Activated CD8-positive, alpha-beta memory T cell treated with anti-CD3 and anti-CD28 coated beads for 24 hours (primary cell): ENCODE results near the gene SCG2.

Source experiments
- DNase-seq: peaks from one replicate; pipeline ENCODE4 v3.0.0-alpha.2; 2020

SCG2 gene

GRCh38 chr2:223601932-223602666 is at the start of gene SCG2:
SCG2 (minus strand) TSS chr2:223602361; CDS start chr2:223599282, 3,079 bp downstream.
- no peak for DNase-seq

DNA sequence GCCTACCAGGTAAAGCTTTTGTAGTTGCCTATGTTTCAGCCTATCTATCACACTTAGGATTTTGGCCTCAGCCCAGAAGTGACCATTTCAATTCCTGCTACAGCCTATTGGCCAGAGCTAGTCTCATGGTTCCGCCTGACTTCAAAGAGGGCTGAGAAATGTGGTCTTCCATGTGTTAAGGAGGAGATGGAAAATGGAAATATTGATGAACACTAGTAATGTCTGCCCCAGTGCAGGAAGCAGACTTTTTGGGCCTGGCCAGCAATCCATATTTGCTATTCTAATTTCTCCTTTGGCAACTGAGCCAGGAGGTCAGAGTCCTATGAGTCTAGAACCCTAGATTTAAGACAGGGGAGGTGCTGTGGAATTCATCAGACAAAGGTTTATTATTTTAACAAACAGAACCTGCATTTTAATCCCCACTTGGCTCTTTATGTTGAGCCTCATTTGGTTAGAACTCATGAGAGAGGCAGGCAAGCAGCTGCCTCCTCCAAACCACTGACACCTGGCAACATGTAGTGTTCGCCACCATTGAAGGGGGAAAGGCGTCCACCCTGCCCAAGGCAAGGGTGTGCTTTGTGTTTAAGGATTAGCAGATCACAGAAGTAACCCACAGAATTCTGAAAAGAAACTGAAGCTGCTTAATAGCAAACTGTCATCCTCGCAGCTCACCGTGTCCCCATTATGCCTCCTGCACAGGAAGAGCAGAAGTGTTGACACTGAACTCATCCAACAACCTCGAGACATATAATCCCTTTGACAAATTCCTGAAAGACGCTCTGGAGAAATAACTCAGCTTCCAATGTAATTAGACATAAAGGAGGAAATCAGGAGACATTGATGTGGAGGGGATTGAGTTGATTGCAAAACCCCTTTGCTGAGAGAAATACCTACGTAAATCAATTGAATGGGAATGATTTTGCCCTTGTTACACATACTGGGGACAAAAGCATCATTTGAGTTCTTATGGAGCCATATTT is 47.7 kb upstream of the SCG2 start:
- no peak for DNase-seq

- DNase-seq, result no peak
Measured at GRCh38 chr2:223648755-223649154, 46.6 kb upstream of the SCG2 start.

DNA sequence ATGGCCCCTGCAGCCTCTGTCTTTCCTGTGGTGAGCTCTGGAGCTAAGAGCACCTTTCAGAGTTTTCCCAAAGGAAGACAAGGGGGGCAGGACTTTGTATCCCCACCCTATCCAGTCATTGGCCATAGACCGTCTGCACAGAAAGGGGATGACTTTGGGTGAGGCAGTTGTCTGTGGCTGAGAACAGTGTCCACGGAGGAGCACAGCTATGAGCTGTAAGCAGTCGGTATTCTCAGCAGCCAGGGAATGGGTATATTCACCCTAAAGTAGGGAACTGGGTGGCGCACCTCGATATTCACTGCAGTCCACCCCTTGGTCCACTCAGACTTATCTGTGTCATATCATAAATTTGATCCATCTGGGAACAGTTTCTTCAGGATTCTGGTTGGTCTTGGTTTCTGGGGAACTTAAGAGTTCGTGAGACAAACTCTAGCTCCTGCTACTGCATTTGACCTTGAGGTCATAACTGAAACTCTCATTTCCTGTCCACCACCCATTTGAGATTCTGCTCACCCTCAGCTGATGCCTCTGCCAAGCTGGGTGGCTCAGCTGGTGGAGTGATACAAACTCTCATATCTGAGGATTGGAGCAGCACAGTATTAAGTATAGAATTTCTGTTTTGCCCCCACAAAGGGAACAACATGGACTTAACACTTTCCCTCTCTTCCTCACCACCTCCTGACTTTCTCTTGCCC is 45.2 kb upstream of the SCG2 start:
- DNase-seq, result no peak

DNA sequence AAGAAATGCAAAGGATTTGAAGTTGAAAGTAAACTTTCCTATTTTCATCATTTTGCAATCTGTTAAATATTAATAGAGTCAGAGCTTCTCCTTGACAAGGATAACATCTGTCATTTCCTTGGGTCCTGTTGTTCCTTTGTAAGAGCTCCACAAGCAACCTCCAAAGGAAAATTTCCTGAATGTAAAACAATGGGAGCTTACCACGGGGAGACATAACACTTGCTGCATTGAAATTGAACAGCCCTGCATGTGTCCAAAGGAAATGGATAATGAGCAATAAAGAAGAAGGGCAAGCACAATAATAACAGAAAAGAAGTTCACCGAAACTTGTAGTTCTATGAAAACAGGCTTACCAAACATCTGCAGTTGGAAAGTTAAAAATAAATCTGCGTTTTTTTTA is 42.0 kb upstream of the SCG2 start:
- DNase-seq, result no peak

DNA sequence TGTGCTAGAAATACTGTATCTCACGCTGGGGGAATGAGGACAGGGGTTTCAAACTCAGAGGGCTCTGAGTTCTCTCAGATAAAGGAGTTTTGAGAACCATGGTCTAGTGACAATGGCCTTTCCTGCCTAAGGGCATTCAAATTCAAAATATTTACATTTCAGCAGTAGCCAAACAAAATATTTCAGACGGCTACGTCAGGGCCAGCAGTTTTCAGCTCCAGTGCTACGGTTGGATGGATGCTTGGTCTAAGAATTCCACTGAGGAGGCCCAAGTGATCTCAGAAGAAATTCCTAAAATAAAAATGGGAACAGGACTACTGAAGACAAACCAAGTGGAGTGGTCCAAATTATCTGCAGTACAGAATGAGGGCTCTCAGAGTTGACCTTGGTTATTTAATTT is 41.1 kb upstream of the SCG2 start:
- DNase-seq, result no peak

DNA sequence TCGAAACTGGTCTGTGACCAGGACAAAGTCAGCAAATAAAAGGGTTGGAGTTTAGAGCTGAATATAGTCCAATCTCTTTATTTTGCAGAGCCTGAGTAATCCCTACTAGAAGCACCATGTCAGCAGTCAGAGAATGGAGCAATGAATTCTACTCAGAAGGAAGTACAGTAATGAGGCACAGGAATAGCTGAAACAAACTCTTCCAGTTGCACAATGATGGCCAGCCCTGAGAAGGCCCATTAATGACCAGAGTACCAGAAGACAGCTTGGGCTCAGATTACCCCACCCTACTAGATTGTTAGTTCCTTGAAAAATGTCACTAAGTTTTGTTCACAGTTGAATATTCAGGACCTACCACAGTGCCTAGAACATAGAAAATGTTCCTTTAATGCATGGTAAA is 40.3 kb upstream of the SCG2 start:
- DNase-seq, result no peak

GRCh38 chr2:223641082-223641481 is 38.9 kb upstream of the SCG2 start:
- no peak for DNase-seq

DNA sequence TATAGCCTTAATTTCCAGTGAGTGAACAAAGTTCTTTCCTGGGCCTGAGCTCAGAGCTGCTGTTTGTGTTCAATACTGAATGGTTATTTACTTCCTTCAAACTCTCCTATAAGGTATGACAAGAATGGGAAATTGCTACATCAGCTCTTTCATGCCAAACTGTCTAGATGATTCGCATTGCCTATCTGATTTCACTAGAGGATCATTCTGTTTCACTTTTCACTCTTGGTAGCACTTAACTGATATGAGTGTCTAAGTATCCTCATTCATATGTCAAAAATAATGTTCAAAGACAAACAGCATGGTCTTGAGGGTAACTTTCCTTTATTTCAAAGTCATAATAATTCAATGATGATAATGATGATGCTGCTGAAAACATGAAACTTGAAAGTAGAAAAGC is 32.9 kb upstream of the SCG2 start:
- DNase-seq, result no peak

GRCh38 chr2:223634238-223634637 is 32.1 kb upstream of the SCG2 start:
- no peak for DNase-seq

- DNase-seq, result no peak
Measured at GRCh38 chr2:223633656-223634055, 31.5 kb upstream of the SCG2 start.

GRCh38 chr2:223632826-223633225 is 30.7 kb upstream of the SCG2 start:
- DNase-seq, result no peak

DNA sequence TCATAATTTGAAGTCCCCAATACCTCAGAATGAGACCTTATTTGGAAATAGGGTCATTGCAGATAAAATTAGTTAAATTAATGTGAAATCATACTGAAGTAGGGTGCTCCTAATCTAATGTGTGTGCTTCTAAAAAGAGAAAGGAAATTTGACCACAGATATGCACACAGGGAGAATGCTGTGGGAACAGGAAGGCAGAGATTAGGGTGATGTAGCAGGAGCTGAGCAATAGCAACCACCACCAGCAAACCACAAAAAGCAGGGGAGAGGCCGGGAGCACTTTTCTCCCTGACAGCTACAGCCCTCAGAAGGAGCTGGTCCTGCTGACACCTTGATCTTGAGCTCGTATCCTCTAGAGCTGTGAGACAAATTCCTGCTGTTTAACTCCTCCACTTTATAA is 24.6 kb upstream of the SCG2 start:
- no peak for DNase-seq

- no peak for DNase-seq
Measured at GRCh38 chr2:223625652-223626051, 23.5 kb upstream of the SCG2 start.

DNA sequence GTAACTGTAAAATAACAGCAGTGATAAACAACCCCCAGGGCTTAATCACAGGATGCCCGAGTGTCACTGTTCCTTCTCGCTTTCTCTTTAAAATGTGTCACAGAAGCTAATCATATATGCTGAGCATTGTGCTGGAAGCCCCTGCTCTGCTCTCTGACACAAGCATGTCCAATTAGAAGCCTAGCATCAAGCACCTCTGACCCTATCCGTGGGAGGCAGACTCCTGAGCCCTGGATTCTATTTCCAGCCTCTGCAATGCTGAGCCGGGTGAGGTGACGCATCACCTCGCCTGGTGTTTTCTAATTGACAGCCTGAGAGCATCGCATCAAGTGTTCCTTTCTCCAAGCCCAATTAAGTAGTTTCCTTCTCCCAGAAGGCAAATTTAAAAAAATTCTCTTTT is 19.7 kb upstream of the SCG2 start:
- DNase-seq, result no peak

GRCh38 chr2:223619486-223620129 is 17.4 kb upstream of the SCG2 start:
- no peak for DNase-seq

- DNase-seq, result no peak
Measured at GRCh38 chr2:223618172-223619035, 16.2 kb upstream of the SCG2 start.

DNA sequence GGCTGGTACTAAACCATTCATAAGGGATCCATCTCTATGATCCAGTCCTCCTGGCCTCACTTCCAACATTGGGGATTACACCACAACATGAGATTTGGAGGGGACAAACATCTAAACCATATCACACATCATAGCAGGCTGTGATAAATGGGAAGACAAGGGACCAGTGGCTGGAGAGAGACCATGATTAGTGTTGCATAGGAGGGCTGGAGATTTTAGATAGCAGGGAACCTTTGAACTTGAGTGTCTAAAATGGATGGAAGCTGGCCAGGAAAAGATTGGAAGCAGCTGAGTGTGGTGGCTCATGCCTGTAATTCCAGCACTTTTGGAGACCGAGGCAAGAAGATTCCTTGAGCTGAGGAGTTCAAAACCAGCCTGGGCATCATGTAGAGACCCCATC is 12.4 kb upstream of the SCG2 start:
- no peak for DNase-seq

DNA sequence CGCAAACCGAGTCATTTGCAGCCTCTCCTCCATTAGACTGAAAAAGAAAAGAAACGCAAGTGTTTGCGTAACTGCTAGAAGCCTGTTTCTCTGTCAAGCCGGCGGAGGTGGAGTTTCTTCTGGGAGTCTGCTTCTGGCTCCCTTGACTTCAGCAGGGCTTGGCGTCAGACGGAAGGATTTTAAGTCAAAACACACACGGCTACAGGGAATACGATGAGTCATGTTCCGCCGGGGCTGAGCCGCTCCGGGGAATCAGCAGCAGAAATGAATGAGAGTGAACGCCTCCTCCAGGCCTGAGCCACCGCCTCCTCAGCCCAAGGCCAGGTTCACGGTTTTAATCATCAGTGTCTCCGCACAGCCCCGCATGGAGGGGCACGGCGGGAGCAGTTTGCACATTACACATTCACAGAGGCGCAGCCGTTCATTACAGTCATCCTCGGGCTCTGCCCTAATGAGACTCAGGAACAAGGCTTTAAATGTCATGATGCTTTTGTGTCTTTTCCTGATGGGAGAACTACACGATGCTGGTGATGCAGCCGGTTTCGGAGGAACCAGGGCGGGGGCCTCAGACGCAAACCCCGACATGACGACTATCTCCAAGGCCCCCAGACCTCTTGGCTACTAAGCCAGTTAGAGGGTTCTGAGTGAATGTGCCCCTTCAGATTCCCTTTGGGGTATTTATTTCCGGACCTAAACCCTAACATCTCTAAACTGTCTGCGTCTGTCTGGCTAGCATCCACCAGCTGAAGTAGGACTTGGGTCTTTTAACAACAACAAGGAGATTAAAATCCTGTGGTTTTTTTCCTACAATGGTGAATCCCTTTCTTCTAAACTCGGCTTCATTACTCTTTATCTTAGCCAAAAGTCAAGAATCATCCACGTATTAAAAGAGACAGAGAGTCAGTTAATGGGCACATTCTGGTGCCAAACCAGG is 11.1 kb upstream of the SCG2 start:
- DNase-seq, result no peak

DNA sequence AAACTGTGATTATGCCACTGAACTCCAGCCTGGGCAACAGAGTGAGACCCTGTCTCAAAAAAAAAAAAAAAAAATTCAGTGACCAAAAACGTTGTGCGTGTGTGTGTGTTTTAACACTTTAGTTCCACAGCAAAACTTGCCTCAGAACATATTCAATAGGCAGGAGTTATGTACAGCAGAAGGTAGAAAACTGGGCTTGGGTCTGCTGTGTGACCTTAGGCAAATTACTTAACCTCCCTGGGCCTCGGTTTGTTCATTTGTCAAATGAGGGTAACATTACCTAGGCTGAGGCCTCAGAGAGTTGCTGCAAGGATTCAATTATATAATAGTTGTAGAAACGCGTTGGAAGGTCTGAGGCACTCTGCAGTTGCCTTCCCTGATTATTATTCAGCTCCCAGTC is 10.3 kb upstream of the SCG2 start:
- DNase-seq, result no peak

GRCh38 chr2:223611061-223611460 is 8.9 kb upstream of the SCG2 start:
- no peak for DNase-seq
